HG02571 (cell line): Measurements from ENCODE around the gene CCDC68.

ENCODE experiments used
- ATAC-seq: cut with Tn5 transposase; IDR thresholded peaks from one replicate; pipeline ENCODE4 v1.9.1; 2021; ENCODE audit warnings: mild to moderate bottlenecking, moderate library complexity; ENCODE audit not compliant: unreplicated experiment

Gene CCDC68

DNA sequence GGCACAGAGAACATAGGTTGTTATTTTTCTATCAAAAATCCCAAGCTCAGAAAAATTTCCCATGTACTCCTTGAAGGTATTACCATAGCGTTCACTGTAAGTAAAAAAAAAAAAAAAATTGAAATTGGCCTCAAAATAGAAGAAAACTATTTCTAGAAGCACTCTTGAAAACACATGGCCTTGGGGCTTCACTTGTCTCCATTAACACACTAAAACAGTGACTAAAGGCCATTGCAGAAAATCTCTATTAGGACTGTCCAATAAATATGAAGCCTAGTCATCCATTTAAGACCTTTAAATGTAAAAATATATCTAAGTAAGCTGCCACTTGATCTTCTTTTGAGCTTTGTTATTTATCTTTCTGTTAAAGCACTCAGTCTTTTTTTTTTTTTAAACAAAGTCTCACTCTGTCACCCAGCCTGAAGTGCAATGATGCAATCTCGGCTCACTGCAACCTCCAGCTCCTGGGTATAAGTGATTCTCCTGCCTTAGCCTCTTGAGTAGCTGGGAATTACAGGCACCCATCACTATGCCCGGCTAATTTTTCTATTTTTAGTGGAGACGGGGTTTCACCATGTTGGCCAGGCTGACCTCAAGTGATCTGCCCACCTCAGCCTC lies 35.8 kb downstream of the CCDC68 start:
- no peak for ATAC-seq

DNA sequence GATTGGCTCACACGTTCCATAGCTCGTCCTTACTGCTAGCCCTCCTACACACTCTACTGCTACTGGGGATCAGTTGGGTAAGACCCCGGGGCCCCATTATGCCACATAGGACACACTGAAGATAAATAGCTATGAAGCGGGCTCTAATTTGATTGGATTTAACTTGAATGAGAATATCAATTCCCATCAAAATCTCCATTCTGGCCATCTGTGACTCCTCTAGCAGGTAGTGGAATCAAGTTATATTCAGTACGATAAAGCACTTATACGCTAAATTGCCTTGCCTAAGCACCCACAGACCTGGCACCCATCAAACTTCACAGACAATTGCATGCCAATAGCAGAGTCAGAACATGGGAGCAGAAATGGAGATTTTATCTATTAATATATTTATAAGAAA lies 39.8 kb downstream of the CCDC68 start:
- ATAC-seq, result no peak

DNA sequence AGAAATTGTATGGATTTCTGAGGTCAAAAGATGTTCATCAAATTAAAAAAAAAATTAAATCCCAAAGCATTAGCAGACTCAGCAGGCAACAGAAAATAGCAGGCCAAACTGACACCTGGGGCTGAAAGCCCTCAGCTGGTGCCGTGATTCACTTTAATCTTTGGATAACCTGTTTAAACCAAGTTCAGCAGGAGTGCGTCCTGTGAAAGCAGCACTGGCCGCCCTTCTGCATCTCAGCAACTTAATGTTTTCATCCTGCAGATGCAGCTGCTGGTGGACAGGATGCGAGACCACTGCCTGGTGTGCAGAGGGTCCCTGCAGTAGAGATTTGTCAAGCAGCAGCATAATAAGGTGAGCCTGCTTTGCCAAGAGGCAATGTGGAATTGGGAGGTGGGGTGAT lies 41.2 kb downstream of the CCDC68 start:
- no peak for ATAC-seq

DNA sequence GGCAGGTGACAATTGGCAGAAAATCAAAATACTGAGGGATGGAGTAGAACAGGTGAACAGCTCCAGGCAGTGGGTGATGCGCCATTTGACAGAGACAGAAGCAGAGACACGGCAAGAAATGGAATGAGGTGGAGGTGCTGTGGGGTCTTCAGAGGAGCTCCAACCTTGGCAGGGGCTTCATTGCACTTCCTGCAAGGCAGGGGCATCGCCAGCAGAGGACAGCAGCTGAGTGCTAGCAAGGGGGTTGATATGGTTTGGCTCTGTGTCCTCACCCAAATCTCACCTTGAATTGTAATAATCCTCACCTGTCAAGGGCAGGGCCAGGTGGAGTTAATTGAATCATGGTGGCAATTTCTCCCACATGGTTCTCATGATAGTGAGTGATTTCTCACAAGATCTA lies 42.8 kb downstream of the CCDC68 start:
- no peak for ATAC-seq

DNA sequence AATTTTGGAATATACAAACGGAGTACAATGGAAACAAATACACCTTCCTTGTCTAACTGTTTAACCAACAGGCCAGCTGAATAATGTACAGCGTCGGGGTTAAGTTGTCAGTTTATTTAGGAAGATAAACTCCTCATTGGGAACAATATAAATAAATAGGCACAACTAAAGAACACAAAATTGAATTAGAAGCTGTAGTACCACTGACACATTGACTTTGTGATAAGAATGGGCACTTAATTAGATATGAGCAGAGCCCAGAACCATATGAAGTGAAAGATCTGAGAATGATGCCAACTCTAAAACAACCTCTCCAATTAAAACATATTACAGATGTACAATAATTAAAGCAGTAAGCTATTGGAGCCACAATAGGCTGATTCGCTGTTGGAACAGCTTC lies 44.4 kb downstream of the CCDC68 start:
- no peak for ATAC-seq

DNA sequence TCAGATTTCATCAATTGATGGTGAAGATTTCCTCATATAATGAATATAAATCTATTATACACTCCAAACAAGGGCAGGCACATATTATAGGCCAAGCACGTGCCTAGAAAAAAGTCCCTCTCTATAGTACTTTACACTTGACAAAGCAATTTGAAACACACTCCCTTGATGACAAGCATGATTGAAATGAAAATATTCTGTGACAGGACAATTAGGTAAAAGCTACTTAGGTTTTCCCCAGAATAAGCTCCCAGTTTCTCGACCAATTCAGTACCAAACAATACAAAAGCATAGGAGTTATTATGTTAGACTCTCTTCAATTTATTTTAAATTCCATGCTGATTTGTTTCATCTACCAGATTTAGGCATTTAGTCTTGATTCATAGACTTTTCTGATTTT lies 47.7 kb downstream of the CCDC68 start:
- ATAC-seq, result no peak

DNA sequence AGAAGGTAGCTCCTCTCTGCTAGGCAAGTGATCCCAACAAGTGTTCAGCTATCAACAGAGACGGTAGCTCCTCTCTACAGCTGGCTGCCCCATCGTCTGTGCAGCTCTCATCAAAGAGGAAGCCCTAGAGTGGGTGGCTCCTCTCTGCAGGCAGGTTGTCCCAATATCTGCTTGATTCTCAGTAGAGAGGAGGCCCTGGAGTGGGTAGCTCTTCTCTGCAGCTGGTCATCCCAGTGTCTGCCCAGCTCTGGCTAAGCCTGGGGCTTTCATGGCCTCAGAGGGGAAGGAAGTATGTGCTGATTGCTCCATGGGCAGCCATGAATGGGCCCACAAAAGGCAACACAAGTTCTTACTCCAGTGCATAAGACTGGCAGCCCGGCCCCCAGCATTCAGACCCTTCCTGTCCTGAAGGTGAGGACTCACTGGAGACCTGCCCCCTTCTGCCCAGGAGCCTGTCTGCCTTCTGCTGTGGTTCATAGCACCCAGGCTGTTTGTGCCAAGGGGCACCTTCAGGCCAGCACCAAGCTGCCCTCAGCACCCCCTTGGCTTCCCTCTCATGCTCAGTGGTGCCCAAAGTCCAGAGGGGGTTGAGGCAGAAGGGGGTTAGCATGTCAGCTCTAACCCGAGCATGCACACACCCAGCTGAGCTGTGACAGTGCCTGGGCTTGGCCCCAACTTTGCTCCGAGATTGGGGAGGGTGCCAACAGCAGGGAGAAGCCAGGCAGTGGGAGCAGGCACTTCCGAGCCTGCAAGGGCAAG lies 48.9 kb downstream of the CCDC68 start:
- no peak for ATAC-seq

DNA sequence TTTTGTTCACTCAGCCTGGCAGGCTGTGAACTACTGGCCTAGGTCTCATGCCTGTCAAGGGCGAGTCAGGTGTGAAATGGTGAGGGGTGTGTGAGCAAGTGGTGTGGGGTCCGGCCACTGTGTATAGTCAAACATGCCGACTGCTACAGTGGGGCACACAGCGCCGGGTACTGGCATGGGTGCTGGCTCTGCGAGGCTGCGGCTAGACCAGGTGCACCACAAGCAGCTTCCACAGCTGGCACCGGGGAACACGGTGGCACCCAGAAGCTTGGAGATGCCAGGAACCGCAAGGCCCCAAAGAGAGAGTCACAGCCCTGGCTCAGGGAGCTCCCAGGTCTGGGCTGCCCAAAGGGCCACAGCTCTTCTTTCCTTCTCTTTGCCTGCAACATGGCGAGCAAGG lies 49.7 kb downstream of the CCDC68 start:
- no peak for ATAC-seq

DNA sequence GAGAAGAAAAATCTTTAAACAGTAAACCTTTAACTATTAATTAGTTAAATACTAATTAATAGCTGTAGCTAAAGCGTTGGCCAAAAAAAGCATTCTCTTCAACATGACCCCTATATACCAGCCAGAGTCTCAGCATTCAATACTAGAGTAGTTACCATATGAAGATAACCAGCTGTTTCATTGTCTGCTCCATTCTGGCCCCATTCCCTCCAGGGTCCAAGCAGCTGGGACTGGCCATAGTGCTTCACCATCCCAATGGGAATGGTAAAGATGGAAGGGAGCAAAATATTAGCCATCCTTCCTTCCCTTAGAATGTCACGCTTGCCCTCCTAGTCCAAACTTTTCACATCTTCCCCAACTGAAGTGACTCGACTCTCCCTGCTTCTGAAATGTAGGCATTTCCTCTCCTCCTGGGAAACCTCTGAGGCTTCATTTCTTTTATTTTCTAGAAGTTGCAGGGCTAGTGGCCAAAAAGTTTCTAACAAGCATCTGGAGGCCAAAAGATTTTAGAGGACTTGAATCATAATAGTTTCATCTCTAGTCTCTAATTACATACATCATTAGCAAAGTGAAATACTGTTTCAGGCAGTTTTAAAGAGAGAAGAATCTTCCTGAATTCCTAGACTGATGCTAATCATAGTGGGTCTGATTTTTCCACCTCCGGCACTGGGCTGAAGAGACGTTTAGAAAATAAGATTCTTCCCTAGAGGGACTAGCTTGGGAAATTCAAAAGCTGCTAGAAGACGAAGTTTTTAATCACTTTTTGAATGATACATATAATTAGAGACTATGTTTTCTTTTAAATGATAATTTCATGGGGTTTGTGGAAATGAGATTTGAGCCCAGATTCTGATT lies 52.7 kb downstream of the CCDC68 start:
- no peak for ATAC-seq

DNA sequence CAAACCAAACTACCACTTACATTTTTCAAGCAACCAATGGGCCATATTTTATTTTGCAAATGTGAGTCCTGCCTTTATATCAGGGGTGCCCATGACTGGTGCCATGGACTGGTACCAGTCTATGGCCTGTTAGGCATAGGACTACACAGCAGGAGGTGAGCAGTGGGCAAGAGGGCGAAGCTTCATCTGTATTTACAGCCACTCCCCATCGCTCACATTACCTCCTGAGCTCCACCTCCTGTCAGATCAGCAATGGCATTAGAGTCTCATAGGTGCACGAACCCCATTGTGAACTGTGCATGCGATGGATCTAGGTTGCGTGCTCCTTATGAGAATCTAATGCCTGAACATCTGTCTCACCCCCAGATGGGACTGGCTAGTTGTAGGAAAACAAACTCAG lies 53.6 kb downstream of the CCDC68 start:
- ATAC-seq, result no peak

DNA sequence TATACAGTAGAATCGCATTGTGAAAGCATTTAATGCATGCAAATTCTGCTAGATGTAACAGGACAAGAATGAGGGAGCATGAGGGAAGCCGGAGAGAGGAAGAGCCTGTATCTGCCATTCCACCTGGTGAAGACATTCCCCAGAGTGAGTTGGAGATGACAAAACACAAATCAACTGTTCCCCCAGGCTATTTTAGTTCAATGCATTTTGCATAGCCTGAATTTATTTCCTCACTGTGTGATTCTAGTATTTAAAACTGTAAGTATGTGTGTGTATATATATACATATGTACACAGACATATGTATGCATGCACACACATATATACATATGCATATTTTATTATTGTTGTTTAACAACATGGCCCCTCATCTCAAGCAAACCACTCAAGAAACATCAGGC lies 54.7 kb downstream of the CCDC68 start:
- no peak for ATAC-seq

DNA sequence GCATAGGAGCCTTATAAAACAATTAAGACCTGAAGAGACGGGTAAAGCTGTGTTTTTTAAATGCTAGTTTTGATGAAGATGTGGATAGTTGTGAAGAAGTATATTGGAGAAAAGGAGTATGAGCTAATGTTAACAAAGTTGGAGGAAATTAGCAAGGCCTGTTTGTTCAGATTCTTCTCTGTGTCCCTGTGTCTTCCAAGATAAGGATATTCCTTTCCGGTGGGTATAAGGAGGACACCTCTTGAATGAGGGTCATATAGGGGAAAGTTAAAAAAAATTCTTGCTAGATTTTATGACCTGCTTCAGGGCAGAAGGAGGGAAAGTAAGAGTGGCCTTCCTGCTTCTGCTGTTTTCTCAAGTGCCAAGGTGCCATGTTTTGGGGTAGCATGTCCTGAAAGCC lies 59.0 kb downstream of the CCDC68 start:
- ATAC-seq, result no peak

DNA sequence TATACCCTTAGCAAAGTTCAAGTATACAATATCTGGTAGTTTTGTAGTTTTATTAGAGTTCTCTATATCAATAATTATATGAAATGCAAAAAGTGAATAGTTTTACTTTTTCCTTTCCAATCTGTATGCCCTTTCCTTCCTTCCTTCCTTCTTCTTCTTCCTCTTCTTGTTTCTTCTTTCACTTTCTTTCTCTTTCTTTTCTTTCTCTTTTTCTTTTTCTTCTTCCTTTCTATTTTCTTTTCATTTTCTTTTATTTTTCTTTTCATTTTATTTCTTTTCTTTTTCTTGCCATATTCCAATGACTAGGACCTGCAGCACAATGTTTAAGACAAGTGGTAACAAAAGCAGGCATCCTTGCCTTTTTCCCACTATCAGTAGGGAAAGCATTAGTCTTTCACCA lies 59.8 kb downstream of the CCDC68 start:
- ATAC-seq, result no peak

DNA sequence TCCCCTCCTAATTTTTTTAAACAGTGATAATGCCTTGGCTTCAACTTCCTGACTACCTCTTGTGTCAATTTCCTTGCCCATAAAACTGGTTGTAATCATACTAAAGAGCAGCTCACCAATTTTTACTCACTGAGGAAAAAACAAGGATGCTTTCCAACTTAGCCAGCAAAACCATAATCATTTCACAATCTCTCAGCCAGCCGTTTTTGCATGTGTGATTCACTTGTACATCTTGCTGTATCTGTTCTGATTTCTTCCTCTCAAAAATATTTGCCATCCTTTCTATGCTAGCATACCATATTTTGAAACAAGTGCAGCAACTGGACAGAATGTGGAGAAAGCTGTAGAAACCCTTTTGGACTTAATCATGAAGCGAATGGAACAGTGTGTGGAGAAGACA lies 70.3 kb downstream of the CCDC68 start:
- ATAC-seq, result no peak

DNA sequence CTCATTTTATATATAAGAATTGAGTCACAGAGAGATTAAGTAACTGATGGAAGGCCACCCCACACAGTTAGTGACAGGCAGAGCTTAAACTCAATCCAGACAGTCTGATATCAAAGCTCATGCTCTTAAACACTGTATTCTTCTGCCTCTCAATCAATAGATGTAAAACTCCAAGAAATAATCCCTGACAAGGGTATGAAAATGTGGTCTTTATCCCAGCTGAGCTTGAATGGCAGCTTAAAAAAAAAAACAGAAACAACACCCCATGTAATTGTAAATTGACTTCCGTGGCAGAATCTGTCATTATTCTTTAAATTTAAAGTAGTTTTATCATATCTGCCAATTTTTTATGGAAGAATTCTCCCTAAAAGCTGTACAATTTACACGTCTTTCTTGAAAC lies 70.9 kb downstream of the CCDC68 start:
- ATAC-seq, result no peak

DNA sequence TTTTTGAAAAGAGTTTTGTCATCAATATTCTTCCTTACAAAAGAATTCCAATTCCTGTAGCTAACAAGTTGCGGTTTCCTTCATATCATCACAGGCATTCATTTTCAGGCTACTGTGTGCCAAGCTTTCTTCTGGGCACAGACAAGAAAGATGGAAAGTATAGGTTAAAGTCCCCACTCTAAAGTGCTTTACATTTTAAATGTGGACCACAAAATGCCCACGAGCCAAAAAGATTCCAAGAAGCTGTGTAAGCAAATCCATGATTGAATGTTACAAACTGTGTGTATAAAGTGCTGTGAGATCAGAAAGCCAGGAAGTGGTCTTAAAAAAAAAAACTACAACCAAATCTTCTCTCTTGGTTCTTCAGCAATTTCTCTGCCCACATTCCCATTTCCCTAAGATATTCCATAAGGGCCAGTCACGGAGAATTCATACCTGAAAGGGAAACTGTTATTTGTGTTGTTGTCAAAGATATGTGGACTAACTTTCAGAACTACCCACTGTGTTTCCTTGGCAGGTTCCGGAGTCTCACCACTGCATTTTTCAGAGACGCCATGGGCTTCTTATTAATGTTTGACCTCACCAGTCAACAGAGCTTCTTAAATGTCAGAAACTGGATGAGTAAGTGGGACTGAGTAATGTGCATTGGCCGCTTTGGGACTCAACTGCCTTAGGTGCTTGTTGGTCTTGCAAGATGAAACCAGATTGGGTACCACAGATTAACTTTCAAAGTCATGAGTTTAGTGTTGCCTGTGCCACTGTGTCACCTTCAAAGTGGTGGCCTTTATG lies 75.3 kb downstream of the CCDC68 start:
- ATAC-seq, result no peak

DNA sequence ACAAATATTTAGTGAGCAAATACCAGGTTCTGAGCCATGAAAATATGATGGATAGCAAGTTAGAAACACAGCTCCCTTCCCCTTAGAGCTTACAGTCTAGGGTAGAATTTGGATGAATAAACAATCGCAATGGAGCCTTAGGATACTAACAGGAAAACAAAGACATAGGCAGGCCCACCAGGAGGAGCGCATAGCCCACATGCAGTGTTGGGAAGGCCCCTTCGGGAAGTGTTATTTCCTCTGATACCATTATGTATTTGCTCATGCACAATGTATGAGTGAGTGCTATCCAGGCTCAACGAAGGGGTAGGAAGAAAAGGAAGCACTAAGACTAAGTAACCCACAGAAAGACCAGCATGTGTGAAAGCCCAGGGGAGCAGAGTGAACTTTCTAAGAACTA lies 76.9 kb downstream of the CCDC68 start:
- no peak for ATAC-seq

DNA sequence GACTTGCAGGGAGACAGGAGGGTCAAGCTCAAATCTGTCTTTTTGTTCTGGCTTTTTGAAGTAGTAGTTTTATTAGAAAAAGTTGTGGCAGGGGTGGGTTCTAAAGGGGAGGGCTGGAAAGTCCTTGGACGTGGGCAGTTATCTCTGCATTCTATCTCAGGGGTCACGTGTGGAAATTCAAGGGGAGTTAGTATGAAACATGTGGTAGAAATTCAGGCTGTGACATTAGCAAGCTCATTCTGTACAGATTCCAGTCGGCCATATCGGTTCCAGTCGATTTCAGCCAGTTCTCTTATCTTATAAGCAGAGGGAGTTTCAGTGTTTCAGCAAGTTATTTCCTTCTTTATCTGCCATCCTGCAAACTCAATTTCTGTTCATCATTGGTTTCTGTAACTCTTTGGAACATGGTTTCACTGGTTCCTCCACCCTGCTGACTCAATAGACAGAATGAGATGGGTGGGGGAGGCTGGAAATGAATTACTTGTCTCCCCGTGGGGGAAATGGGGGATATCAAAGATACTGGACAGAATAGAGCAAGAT lies 78.0 kb downstream of the CCDC68 start:
- ATAC-seq, result no peak

DNA sequence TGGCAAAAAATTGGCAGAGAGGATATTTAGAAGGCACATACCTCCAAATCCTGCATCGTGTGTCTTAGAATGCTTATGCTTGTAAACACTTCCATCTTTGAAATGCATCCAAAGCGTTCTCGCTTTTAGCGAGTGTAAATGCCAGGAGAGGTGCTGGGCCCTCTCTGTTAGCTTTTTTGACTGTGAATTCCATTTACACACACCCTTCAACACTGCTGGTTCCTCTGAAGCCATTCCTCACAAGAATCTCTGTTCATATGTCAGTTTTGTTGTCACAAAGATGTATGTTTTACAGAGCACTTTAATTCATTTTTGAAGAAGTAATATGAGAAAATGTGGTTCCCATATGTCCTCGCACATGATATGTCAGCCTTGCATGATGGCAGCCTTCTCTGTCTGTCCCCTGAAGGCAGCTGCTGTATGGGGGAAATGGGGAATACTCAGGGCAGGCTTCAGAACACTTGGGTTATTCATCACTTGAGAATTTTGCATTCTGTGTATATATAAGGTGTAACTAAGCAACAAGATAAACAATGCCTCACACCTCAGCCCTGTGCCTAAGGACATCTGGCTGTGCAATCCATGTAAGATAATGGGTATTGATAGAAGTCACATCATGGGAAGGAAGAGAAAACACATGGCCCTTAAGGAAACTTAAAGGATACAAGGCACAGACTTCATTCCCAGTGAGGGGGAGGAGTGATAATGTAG lies 78.7 kb downstream of the CCDC68 start:
- ATAC-seq, result no peak

DNA sequence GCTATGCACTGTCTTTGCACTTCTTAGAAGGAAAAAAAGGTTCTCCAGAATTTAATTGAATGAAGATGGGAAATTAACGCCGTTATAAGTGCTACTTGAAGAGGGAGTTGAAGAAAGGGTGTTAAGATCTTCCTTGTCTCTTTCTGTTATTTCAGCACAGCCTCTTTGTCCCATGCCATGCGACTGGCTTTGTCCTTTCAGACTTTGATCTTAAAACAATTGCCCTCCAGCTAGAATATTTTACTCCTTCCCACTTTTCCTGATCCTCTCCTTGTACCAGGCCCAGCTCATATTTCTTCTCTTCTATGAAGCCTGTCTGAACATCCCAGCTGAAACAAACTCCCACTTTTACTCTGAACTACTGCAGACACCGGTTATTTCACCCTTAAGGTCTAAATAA lies 79.6 kb downstream of the CCDC68 start:
- ATAC-seq, result no peak
